Measurements from ENCODE around the gene DBN1.

DBN1 gene

GRCh38 chr5:177412603-177413233 is 60.7 kb downstream of the DBN1 start:
- DNase-seq (ENCODE audit: extremely low read depth in 1 of 2, low read depth in 1 of 2) = no peak

- DNase-seq (ENCODE audit: extremely low read depth in 1 of 2, low read depth in 1 of 2) = no peak
These were observed 62.9 kb downstream of the DBN1 start for GRCh38 chr5:177410575-177410974.

- no peak for DNase-seq (ENCODE audit: extremely low read depth in 1 of 2, low read depth in 1 of 2)
These were observed 64.2 kb downstream of the DBN1 start, which contains the start of gene F12 for GRCh38 chr5:177409043-177409801. TSS of gene F12 (minus strand) at chr5:177409564. CDS start at chr5:177409527, 37 bp downstream.
